Measurements from ENCODE around the gene PUS3. TPM values are rescaled to one million over a fixed set of nuclear protein-coding genes. Genes with fewer than 3 reads are reported as not detected.

Gene PUS3
- total RNA-seq, 1 experiment from 2014 or later: 5.7 TPM

DNA sequence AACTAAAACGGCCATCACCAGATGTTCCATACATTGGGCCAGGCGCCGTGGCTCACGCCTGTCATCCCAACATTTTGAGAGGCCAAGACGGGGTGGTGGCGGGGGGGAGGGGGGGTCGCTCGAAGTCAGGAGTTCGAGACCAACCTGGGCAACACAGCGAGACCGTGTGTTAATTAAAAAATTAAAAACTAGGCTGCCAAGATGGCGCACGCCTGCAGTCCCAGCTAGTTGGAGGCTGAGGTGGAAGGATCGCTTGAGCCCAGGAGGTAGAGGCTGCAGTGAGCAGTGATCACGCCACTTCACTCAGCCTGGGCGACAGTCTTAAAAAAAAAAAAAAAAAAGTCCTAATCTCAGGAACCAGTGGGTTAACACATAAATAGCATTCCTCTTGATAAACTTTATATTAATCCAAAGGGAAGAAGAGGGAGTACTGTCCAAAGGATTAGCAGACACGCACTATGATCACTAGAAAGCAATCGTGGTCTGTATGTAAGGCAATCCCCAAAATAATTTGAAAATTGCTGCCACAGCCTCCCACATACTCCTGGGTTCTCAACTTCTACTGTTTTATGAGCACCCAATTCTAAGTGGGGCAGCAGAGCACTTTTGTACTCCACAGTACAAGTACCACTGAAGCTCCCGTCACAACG lies 604 bp downstream of the PUS3 start:
- H3K4me2 ChIP-seq: peak overlapping the region; percentile 81
- H3K27me3 ChIP-seq (ENCODE audit: insufficient read depth, low read depth): peaks cover 25% of the 10 kb centered on the region
- TF ChIP-seq, protein P1, sequence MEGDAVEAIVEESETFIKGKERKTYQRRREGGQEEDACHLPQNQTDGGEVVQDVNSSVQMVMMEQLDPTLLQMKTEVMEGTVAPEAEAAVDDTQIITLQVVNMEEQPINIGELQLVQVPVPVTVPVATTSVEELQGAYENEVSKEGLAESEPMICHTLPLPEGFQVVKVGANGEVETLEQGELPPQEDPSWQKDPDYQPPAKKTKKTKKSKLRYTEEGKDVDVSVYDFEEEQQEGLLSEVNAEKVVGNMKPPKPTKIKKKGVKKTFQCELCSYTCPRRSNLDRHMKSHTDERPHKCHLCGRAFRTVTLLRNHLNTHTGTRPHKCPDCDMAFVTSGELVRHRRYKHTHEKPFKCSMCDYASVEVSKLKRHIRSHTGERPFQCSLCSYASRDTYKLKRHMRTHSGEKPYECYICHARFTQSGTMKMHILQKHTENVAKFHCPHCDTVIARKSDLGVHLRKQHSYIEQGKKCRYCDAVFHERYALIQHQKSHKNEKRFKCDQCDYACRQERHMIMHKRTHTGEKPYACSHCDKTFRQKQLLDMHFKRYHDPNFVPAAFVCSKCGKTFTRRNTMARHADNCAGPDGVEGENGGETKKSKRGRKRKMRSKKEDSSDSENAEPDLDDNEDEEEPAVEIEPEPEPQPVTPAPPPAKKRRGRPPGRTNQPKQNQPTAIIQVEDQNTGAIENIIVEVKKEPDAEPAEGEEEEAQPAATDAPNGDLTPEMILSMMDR (conservative IDR thresholded peaks at IDR 0.05): no peak
- no peak for TF ChIP-seq EZH2 (IDR thresholded peaks at IDR 0.05; ENCODE audit: low read depth)
- H3K4me3 ChIP-seq: peak overlapping the region; percentile 98
- CTCF ChIA-PET: no interaction called here
- peak overlapping the region; percentile 100 for H2AFZ ChIP-seq
- no peaks in the 10 kb centered on the region for H3K4me1 ChIP-seq (replicated peaks; ENCODE audit: insufficient read depth)
- DNase-seq: no peak
- no peaks in the 10 kb centered on the region; the same call in 1 of the 2 replicates for H4K20me1 ChIP-seq (ENCODE audit: insufficient read depth)
- H3K36me3 ChIP-seq (ENCODE audit: low read depth): no peaks in the 10 kb centered on the region; the same call in 1 of the 2 replicates
- intact Hi-C loops (cut with micrococcal nuclease; ENCODE audit: unreplicated experiment): no loop called here
- H3K9me2 ChIP-seq (ENCODE audit: insufficient read depth): no peaks in the 10 kb centered on the region
- H3K27ac ChIP-seq: no peak overlapping the region
- POLR2A ChIA-PET (ENCODE audit: unreplicated experiment): interaction anchor here (0.7 kb wide), 1 partner anchor 813 kb away, joined by 3 read pairs; no protein-coding TSS in a partner anchor
- no TSS peak for BruUV-seq (replicated peaks)
- no peaks in the 10 kb centered on the region for H3K9me3 ChIP-seq (ENCODE audit: insufficient read depth, low read depth)
- H3F3A ChIP-seq (ENCODE audit: insufficient read depth, low read depth): peaks cover 10% of the 10 kb centered on the region
- peaks cover 15% of the 10 kb centered on the region for H3K79me2 ChIP-seq (ENCODE audit: low read depth)

DNA sequence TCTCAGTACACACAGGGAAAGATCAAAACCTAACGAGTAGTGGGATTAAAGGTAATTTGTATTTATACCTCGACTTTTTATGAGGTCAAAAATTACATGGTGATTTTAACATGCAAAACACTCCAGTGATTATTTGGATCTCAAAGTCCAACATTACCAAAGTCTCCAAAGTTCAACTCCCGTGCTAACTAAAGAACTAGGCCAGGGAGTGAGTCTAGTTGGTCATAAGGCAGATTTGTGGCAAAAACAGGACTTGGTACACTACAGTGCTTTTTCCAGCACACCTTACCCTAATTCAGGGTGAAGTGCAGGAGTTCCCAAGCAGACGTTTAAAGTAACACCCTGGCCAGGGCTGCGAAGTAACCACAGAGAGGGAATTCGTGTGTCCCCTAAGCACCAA lies 1.1 kb downstream of the PUS3 start:
- H3K4me3 ChIP-seq: no peak overlapping the region; the same call in 1 of the 2 replicates
- no peaks in the 10 kb centered on the region for H3K4me1 ChIP-seq (replicated peaks; ENCODE audit: insufficient read depth)
- no peak for TF ChIP-seq EZH2 (IDR thresholded peaks at IDR 0.05; ENCODE audit: low read depth)
- TF ChIP-seq, protein P1 (conservative IDR thresholded peaks at IDR 0.05): no peak
- no peak overlapping the region for H3K27ac ChIP-seq
- intact Hi-C loops (cut with micrococcal nuclease; ENCODE audit: unreplicated experiment): no loop called here
- peak overlapping the region; percentile 81 for H3K4me2 ChIP-seq
- ChIA-PET POLR2A (ENCODE audit: unreplicated experiment) (no interaction called here), CTCF (no interaction called here)
- no peaks in the 10 kb centered on the region for H3K9me2 ChIP-seq (ENCODE audit: insufficient read depth)
- no peak for DNase-seq
- BruUV-seq (replicated peaks): no TSS peak
- no peak overlapping the region for H2AFZ ChIP-seq
- no peaks in the 10 kb centered on the region for H3K9me3 ChIP-seq (ENCODE audit: insufficient read depth, low read depth)
- H3F3A ChIP-seq (ENCODE audit: insufficient read depth, low read depth): peaks cover 10% of the 10 kb centered on the region
- H3K27me3 ChIP-seq (ENCODE audit: insufficient read depth, low read depth): peaks cover 22% of the 10 kb centered on the region
- H3K79me2 ChIP-seq (ENCODE audit: low read depth): peaks cover 15% of the 10 kb centered on the region
- no peaks in the 10 kb centered on the region; the same call in 1 of the 2 replicates for H3K36me3 ChIP-seq (ENCODE audit: low read depth)
- no peaks in the 10 kb centered on the region; the same call in 1 of the 2 replicates for H4K20me1 ChIP-seq (ENCODE audit: insufficient read depth)

DNA sequence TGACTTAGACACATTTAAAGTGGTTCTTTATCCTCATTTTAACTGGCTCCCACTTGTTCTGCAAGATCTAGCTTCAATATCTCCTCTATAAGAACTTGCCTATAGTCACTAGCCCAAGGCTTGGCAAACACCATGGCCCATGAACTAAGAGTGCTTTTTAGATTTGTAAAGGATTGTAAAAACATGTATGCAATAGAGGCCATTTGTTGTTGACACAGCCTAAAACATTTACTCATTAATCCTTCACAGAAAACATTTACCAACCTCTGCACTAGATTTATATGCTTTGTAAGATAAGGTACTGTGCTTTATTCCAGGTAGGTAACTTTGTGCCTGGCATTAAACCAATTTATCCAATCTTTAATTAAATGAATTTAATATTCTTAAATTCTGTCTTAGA lies 10.0 kb downstream of the PUS3 start:
- no peak overlapping the region for H3K4me3 ChIP-seq
- H4K20me1 ChIP-seq (ENCODE audit: insufficient read depth): no peaks in the 10 kb centered on the region; the same call in 1 of the 2 replicates
- no peak overlapping the region for H3K27ac ChIP-seq
- peaks cover 57% of the 10 kb centered on the region for H3K79me2 ChIP-seq (ENCODE audit: low read depth)
- H3K4me1 ChIP-seq (replicated peaks; ENCODE audit: insufficient read depth): peaks cover 22% of the 10 kb centered on the region
- intact Hi-C loops (cut with micrococcal nuclease; ENCODE audit: unreplicated experiment): no loop called here
- no peak for DNase-seq
- no peaks in the 10 kb centered on the region for H3K9me2 ChIP-seq (ENCODE audit: insufficient read depth)
- H3K4me2 ChIP-seq: no peak overlapping the region
- ChIA-PET POLR2A (ENCODE audit: unreplicated experiment) (interaction anchor here (0.6 to 0.7 kb wide), 2 partner anchors 268 to 814 kb away, joined by 3 to 4 read pairs; no protein-coding TSS in a partner anchor), CTCF (no interaction called here)
- H2AFZ ChIP-seq: no peak overlapping the region
- BruUV-seq (replicated peaks): no TSS peak
- no peaks in the 10 kb centered on the region for H3K27me3 ChIP-seq (ENCODE audit: insufficient read depth, low read depth)
- TF ChIP-seq, protein P1 (conservative IDR thresholded peaks at IDR 0.05): no peak
- no peak for TF ChIP-seq EZH2 (IDR thresholded peaks at IDR 0.05; ENCODE audit: low read depth)
- peaks cover 11% of the 10 kb centered on the region for H3K36me3 ChIP-seq (ENCODE audit: low read depth)
- no peaks in the 10 kb centered on the region for H3K9me3 ChIP-seq (ENCODE audit: insufficient read depth, low read depth)
- H3F3A ChIP-seq (ENCODE audit: insufficient read depth, low read depth): peaks cover 10% of the 10 kb centered on the region
